Lower leg skin (tissue), 3 donors: ENCODE results near the gene SECTM1.

Source experiments
- POLR2A ChIP-seq, 2 donors: fragments of 450-650 bp; IDR thresholded peaks; one replicate each; pipeline ENCODE4 v1.6.1; 2016 to 2017; ENCODE audit warnings: antibody characterized with exemption in 2 of 2, mild to moderate bottlenecking in 1 of 2, moderate library complexity in 1 of 2
- TF ChIP-seq, protein P1 (sequence below), 3 donors: fragments of 450-650 bp; IDR thresholded peaks; one replicate each; pipeline ENCODE4 v1.5.1; 2016; ENCODE audit warnings: antibody characterized with exemption in 3 of 3, mild to moderate bottlenecking in 3 of 3, moderate library complexity in 2 of 3

DNA sequence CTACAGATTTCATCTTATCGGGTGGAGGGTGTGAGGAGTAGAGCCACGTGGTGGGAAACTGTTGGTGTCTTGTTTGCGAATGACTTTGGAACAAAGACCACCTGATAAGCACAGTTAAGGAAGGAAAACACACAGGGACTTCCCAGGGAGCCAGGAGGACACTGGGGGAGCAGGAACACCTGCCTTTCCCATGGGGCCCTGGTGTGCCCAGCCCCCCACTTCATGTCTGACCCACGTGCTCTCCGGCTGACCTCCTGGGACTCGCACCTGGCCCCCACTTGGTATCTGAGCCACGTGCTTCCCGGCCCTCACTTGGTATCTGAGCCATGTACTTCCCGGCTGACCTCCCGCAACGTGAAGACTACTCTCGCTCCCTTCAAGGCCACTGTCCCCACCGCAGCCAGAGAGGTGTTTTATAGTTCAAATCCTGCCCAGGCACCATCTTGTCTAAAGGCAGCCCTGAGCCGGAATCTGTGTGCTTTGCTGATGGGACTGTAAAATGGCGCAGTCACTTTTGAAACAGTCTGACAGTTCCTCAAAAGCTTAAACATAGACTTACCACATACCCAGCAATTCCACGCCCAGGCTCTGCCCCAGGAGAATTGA is 54.7 kb downstream of the SECTM1 start:
- TF ChIP-seq, protein P1, sequence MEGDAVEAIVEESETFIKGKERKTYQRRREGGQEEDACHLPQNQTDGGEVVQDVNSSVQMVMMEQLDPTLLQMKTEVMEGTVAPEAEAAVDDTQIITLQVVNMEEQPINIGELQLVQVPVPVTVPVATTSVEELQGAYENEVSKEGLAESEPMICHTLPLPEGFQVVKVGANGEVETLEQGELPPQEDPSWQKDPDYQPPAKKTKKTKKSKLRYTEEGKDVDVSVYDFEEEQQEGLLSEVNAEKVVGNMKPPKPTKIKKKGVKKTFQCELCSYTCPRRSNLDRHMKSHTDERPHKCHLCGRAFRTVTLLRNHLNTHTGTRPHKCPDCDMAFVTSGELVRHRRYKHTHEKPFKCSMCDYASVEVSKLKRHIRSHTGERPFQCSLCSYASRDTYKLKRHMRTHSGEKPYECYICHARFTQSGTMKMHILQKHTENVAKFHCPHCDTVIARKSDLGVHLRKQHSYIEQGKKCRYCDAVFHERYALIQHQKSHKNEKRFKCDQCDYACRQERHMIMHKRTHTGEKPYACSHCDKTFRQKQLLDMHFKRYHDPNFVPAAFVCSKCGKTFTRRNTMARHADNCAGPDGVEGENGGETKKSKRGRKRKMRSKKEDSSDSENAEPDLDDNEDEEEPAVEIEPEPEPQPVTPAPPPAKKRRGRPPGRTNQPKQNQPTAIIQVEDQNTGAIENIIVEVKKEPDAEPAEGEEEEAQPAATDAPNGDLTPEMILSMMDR (IDR thresholded peaks at IDR 0.05): no peak
- no peak for TF ChIP-seq POLR2A (IDR thresholded peaks at IDR 0.05)
